ENCODE results near the gene PRDM10.

The PRDM10 gene

DNA sequence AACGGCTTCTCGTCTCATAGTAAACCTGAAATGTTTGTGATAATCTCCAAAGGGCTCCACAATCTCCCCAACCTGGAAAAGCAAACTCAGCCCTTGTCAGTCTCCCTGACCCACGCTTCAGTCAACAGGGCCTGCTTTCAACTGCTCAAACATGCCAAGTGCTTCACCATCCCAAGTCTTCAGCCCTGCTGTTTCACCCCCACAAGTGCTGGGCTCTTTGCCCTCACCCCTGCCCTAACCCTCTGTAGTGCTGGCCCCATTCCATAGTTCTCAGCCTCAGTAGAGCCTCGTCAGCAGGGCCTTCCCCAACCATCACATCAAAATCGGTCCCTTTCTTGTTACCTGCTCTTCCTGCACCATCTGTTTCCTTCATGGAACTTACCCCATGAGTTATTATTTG lies 63.9 kb downstream of the PRDM10 start:
- DNase-seq (ENCODE audit: low read depth), result no peak
- H3K4me3 ChIP-seq (ENCODE audit: low read length), result no peak overlapping the region
- TF ChIP-seq, protein P1, sequence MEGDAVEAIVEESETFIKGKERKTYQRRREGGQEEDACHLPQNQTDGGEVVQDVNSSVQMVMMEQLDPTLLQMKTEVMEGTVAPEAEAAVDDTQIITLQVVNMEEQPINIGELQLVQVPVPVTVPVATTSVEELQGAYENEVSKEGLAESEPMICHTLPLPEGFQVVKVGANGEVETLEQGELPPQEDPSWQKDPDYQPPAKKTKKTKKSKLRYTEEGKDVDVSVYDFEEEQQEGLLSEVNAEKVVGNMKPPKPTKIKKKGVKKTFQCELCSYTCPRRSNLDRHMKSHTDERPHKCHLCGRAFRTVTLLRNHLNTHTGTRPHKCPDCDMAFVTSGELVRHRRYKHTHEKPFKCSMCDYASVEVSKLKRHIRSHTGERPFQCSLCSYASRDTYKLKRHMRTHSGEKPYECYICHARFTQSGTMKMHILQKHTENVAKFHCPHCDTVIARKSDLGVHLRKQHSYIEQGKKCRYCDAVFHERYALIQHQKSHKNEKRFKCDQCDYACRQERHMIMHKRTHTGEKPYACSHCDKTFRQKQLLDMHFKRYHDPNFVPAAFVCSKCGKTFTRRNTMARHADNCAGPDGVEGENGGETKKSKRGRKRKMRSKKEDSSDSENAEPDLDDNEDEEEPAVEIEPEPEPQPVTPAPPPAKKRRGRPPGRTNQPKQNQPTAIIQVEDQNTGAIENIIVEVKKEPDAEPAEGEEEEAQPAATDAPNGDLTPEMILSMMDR (conservative IDR thresholded peaks at IDR 0.05; ENCODE audit: low read depth, low read length), result no peak

DNA sequence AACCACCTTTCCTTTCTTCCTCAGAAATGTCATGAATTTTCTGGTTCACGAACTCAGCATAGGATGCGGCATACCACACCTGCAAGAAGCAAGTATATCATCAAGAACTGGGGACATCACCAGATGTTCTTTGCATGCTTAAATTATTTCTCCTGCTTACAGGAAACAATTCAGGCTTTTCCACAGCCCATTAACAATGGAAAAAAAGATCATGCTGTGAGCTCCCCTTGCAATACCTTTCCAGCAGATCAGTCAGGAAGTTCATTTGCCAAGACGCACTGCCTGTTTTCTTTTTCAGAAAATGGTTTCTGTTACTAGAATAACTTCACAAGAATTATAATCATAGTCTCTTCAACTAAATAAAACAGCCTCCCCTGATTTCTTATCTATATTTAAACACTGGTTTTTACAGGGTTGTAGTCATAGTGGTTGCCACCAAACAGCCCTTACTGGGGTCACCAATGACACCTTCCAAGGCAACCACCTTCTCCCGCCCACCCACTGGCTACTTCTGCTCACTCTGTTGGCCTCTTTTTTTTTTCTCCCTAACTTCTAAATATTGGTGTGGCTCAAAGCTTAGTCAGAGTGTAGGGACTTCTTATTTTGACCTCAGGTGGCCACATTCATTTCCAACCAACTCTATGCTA lies 64.9 kb downstream of the PRDM10 start:
- TF ChIP-seq, protein P1 (conservative IDR thresholded peaks at IDR 0.05; ENCODE audit: low read depth, low read length), result no peak
- H3K4me3 ChIP-seq (ENCODE audit: low read length), result no peak overlapping the region
- DNase-seq (ENCODE audit: low read depth), result no peak

DNA sequence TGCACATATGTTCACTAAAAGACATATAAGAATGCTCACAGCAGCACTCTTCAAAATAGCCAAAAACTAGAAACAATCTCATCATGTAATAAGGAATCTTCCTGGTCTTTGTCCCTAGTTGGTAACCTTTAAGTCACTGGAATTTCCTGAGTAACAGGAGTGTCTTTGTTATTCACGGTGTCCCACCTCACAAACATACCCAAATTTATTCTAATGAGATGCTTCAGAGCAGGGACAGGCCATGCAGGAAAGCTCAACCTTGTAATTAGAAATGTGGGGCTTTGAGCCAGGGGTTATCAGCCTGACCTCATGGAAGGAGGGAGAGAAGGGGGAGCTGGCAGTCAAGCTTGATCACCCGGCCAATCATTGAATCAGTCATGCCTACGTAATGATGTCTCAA lies 66.9 kb downstream of the PRDM10 start:
- H3K4me3 ChIP-seq (ENCODE audit: low read length), result no peak overlapping the region
- TF ChIP-seq, protein P1 (conservative IDR thresholded peaks at IDR 0.05; ENCODE audit: low read depth, low read length), result no peak
- DNase-seq (ENCODE audit: low read depth), result no peak

DNA sequence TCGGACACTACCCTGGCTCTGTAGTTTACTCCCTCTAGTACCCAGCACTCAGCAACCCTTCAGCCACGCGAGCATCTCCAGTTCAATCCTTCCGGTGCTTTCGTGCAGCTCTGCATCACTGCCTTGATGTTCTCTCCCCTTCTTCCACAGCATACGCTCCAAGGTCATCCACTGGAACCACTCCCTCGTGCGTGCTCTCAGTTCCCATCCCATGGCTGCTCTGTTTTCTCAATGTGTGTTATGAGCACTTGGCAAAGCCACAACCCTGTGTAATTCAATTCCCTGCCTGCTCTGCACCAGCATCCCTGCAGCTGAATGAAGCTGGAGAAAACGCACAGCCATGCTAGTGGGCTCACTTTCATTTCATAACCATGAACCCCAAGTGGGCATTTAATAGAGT lies 68.7 kb downstream of the PRDM10 start:
- H3K4me3 ChIP-seq (ENCODE audit: low read length), result no peak overlapping the region
- DNase-seq (ENCODE audit: low read depth), result no peak
- TF ChIP-seq, protein P1 (conservative IDR thresholded peaks at IDR 0.05; ENCODE audit: low read depth, low read length), result no peak

DNA sequence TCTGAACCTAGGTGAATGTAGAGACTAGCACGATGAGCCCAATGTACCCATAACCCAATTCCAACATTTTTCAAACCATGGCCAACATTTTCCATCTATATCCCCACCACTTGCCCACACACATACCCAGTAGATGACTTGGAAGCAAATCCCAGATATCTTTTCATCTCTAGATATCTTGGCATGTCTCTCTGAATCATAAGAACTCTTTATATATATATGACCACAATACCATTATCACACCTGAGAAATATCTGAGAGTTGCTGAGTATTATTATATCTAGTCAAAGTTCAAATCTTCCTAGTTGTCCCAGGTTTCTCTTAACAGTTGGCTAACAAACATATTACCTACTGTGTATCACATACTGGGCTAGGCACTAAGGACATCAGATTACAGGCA lies 69.4 kb downstream of the PRDM10 start:
- no peak overlapping the region for H3K4me3 ChIP-seq (ENCODE audit: low read length)
- TF ChIP-seq, protein P1 (conservative IDR thresholded peaks at IDR 0.05; ENCODE audit: low read depth, low read length), result no peak
- DNase-seq (ENCODE audit: low read depth), result no peak

DNA sequence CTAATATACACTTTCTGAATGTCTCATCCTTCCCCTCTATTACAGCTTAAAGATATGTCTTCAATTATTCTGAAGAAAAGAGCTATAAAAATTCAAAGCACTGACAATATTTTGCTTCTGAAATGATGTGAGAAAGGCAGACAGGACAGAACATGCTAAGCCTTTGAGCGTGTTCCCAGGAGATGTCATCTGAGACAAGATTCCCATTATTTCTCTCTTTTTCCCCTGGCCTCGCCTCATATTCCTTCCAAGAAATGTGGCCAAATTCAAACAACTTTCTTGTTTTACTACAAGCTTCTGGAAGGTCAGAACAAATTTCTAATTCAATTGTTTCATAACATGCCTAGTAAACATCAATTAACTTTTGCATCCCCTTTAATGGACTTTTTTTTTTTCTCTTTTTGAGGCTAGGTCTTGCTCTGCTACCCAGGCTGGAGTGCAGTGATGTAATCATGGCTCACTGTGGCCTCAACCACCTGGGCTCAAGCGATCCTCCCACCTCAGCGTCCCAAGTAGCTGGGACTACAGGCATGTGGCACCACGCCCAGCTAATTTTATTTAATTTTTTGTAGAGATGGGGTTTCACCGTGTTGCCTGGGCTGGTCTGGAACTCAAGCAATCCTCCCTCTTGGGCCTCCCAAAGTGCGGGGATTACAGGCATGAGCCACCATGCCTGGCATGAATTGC lies 70.1 kb downstream of the PRDM10 start:
- TF ChIP-seq, protein P1 (conservative IDR thresholded peaks at IDR 0.05; ENCODE audit: low read depth, low read length), result no peak
- H3K4me3 ChIP-seq (ENCODE audit: low read length), result no peak overlapping the region
- DNase-seq (ENCODE audit: low read depth), result no peak

DNA sequence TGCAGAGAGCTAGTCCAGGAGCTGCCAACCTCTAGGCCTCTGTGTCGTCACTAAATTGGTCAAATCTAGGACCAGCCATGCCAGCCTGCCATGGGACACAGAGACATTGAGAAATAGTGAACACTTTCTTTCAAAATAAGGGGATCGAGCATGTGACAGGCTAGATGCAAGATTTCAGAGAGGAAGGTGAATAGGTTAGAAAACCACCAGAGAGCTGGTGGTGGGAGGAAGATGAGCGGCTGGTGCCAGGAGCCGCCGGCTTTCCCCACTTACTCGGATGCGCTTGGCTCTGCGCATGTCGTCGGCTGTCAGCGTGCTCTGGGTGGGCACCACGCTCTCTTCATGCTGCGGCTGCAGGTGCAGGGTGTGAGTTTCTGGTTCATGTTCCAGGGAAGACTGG lies 71.9 kb downstream of the PRDM10 start:
- TF ChIP-seq, protein P1 (conservative IDR thresholded peaks at IDR 0.05; ENCODE audit: low read depth, low read length), result no peak
- H3K4me3 ChIP-seq (ENCODE audit: low read length), result no peak overlapping the region
- DNase-seq (ENCODE audit: low read depth), result no peak

Measured in retinal pigment epithelial cell (primary cell).